Right lobe of liver (tissue), 4 donors: ENCODE results near the gene ACBD6.
"Not testable (repeated sequence)": the region's sequence is repeated elsewhere in the genome, so short reads cannot be mapped to it uniquely, and the experiment has no call there.

Source experiments
- POLR2A ChIP-seq: fragments of 450-650 bp; IDR thresholded peaks from one replicate; pipeline ENCODE4 v1.6.1; 2017; ENCODE audit warnings: antibody characterized with exemption, mild to moderate bottlenecking
- TF ChIP-seq, protein P1 (sequence below), 4 donors: fragments of 200-600 bp in 3 of 4; fragments of 450-650 bp in 1 of 4; IDR thresholded peaks; one replicate each; pipeline versions ENCODE4 v1.5.1 to v1.8.0; 2016 to 2022; ENCODE audit warnings: antibody characterized with exemption in 4 of 4, mild to moderate bottlenecking in 2 of 4
- donor health status: DM: no; HTN: no; CAD: no.
- donor health status: DM: no; HTN: no; CAD: no.
- donor health status: DM: no; HTN: yes; CAD: no.

DNA sequence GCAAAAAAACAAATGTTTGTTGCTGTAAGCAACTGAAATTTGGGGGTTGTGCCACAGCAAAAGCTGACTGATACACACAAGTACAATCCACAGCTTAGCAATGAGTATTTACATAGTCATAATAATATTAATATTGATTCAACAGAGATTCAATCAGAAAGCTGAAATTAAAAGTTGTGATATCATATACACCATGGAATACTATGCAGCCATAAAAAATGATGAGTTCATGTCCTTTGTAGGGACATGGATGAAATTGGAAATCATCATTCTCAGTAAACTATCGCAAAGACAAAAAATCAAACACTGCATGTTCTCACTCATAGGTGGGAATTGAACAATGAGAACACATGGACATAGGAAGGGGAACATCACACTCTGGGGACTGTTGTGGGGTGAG is 94.2 kb downstream of the ACBD6 start:
- TF ChIP-seq, protein P1, sequence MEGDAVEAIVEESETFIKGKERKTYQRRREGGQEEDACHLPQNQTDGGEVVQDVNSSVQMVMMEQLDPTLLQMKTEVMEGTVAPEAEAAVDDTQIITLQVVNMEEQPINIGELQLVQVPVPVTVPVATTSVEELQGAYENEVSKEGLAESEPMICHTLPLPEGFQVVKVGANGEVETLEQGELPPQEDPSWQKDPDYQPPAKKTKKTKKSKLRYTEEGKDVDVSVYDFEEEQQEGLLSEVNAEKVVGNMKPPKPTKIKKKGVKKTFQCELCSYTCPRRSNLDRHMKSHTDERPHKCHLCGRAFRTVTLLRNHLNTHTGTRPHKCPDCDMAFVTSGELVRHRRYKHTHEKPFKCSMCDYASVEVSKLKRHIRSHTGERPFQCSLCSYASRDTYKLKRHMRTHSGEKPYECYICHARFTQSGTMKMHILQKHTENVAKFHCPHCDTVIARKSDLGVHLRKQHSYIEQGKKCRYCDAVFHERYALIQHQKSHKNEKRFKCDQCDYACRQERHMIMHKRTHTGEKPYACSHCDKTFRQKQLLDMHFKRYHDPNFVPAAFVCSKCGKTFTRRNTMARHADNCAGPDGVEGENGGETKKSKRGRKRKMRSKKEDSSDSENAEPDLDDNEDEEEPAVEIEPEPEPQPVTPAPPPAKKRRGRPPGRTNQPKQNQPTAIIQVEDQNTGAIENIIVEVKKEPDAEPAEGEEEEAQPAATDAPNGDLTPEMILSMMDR (IDR thresholded peaks at IDR 0.05) = not testable (repeated sequence)
- not testable (repeated sequence) for TF ChIP-seq POLR2A
